Measurements from ENCODE around the gene KMT5B.

- no peak for TF ChIP-seq ZNF720 (CRISPR knock-in tag; IDR thresholded peaks at IDR 0.05)
- TF ChIP-seq CTCF (CRISPR knock-in tag; IDR thresholded peaks at IDR 0.05), result no peak
- no peak for TF ChIP-seq PATZ1 (CRISPR knock-in tag; IDR thresholded peaks at IDR 0.05)
- no peak for TF ChIP-seq ZBTB40 (IDR thresholded peaks at IDR 0.05)
- no peak for TF ChIP-seq ZBTB40 (CRISPR knock-in tag; IDR thresholded peaks at IDR 0.05)
- TF ChIP-seq NCOA2 (CRISPR knock-in tag; IDR thresholded peaks at IDR 0.05), result no peak
- no peak for TF ChIP-seq ETV6 (CRISPR knock-in tag; conservative IDR thresholded peaks at IDR 0.05)
- no peak for TF ChIP-seq KDM5B (CRISPR knock-in tag; IDR thresholded peaks at IDR 0.05; ENCODE audit: borderline replicate concordance)
- no peak for TF ChIP-seq STAT5B (CRISPR knock-in tag; IDR thresholded peaks at IDR 0.05)
- TF ChIP-seq ZNF30 (CRISPR knock-in tag; IDR thresholded peaks at IDR 0.05), result no peak
- TF ChIP-seq ZNF572 (CRISPR knock-in tag; IDR thresholded peaks at IDR 0.05), result no peak
Measured at GRCh38 chr11:68143310-68143689, 69.8 kb downstream of the KMT5B start.

All from HepG2 (cell line).